ENCODE results near the gene NAT10.

Gene NAT10

DNA sequence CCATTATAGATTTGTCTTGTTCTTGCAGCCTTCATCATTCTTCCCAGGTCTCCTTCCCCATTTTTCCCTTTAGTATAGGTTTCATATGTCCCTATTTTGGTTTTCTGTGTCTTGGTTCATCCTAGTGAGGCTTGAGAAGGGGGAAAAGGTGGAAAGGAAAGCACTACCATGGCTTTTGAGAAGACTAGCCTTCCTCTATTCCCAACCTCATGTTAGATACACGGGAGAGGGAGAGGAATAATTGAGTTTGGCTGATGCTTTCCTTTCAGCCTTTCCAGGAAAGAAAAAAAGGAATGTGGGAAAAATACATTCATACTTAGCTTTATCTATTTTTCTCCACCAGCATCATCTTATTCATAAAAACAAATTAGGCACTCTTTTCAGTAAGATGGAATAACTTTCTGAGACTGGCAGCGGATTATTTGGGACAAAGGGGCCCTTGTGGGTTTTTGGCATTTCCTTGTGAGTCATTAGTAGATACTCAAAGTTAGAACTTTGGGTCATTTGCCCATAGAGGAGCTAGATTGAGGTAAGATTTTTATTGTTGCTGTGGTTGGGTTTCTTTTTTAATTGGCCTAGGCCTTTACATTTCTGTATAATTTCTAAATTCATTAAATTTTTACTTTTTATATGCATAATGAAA, 30.1 kb upstream of the NAT10 start:
- H3K4me2 ChIP-seq (ENCODE audit: low read length) = no peak overlapping the region
- no CpG with 5 or more reads among the region's 2 CpGs for WGBS (ENCODE audit: extremely low coverage, insufficient coverage, insufficient read length)

DNA sequence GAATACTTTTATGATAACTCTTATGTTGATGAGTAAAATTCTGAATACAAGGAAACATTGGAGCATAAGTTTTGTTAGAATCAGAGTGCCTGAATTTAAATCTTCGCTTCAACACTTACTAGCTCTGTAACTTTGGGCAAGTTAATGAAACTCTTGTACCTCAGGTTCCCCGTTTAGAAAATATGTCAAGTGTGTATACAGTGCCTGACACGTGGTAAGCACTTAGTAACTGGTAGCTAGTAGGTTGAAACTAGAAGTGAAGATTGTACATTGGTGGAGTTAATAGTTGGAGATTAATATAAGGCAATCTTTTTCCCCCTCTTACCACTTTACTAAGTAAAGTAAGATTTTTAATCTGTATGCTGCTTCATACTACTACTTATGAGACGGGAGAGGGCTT, 24.8 kb upstream of the NAT10 start:
- WGBS (ENCODE audit: extremely low coverage, insufficient coverage, insufficient read length) = no CpG with 5 or more reads among the region's 4 CpGs
- no peak overlapping the region for H3K27ac ChIP-seq (ENCODE audit: low read depth, low read length)
- no peak overlapping the region for H4K91ac ChIP-seq (ENCODE audit: low read depth, low read length)
- no peak overlapping the region for H2BK5ac ChIP-seq (ENCODE audit: low read depth, low read length, poor library complexity)
- H3K27me3 ChIP-seq (ENCODE audit: insufficient read depth, low read length) = no peaks in the 10 kb centered on the region
- H3K4me2 ChIP-seq (ENCODE audit: low read length) = no peak overlapping the region
- H2AFZ ChIP-seq (ENCODE audit: insufficient read depth, low read length, poor library complexity) = no peak overlapping the region
- no peak overlapping the region for H4K12ac ChIP-seq (ENCODE audit: low read depth, low read length)
- H3K4me3 ChIP-seq (ENCODE audit: low read depth, low read length) = no peak overlapping the region
- H3K4me1 ChIP-seq (ENCODE audit: control insufficient read depth in 1 of 2, insufficient read depth in 2 of 2, low read length in 2 of 2) = no peaks in the 10 kb centered on the region
- no peak overlapping the region for H4K8ac ChIP-seq (ENCODE audit: low read depth, low read length)
- no peak for DNase-seq
- no peaks in the 10 kb centered on the region for H3K9me3 ChIP-seq (ENCODE audit: insufficient read depth, low read depth, low read length)
- no peak overlapping the region for H3K9ac ChIP-seq (ENCODE audit: low read length)
- peaks cover 34 to 52% of the 10 kb centered on the region in 2 experiments for H3K36me3 ChIP-seq (ENCODE audit: control insufficient read depth in 1 of 2, insufficient read depth in 2 of 2, low read length in 2 of 2)
- H2BK120ac ChIP-seq (ENCODE audit: insufficient read depth, low read length, poor library complexity) = no peak overlapping the region
- no peak overlapping the region for H3K23ac ChIP-seq (ENCODE audit: low read length)
- H3K4ac ChIP-seq (ENCODE audit: low read depth, low read length) = no peak overlapping the region
- H2BK12ac ChIP-seq (ENCODE audit: low read length) = no peak overlapping the region
- H3K14ac ChIP-seq (ENCODE audit: low read length) = no peak overlapping the region
- H3K79me1 ChIP-seq (ENCODE audit: low read length) = no peaks in the 10 kb centered on the region
- no peak overlapping the region for H2AK5ac ChIP-seq (ENCODE audit: low read length)
- no peak overlapping the region for H3K18ac ChIP-seq (ENCODE audit: low read length)
- no peaks in the 10 kb centered on the region for H3K79me2 ChIP-seq (ENCODE audit: control insufficient read depth, insufficient read depth, low read length, poor library complexity)

More for the DNA sequence above, 30.1 kb upstream of the NAT10 start:
- Histone ChIP-seq H3K9ac (ENCODE audit: low read length) (no peak overlapping the region), H3K27me3 (ENCODE audit: insufficient read depth, low read length) (no peaks in the 10 kb centered on the region), H3K79me2 (ENCODE audit: control insufficient read depth, insufficient read depth, low read length, poor library complexity) (peaks cover under 1% of the 10 kb centered on the region), H2BK120ac (ENCODE audit: insufficient read depth, low read length, poor library complexity) (no peak overlapping the region), H3K4ac (ENCODE audit: low read depth, low read length) (no peak overlapping the region), H3K27ac (ENCODE audit: low read depth, low read length) (no peak overlapping the region), H4K8ac (ENCODE audit: low read depth, low read length) (no peak overlapping the region), H2BK5ac (ENCODE audit: low read depth, low read length, poor library complexity) (no peak overlapping the region), H2BK12ac (ENCODE audit: low read length) (no peak overlapping the region), H2AFZ (ENCODE audit: insufficient read depth, low read length, poor library complexity) (no peak overlapping the region), H3K79me1 (ENCODE audit: low read length) (no peaks in the 10 kb centered on the region), H3K23ac (ENCODE audit: low read length) (no peak overlapping the region), H2AK5ac (ENCODE audit: low read length) (no peak overlapping the region), H3K18ac (ENCODE audit: low read length) (no peak overlapping the region), H3K36me3 (ENCODE audit: control insufficient read depth in 1 of 2, insufficient read depth in 2 of 2, low read length in 2 of 2) (peaks cover 21 to 35% of the 10 kb centered on the region in 2 experiments), H3K4me1 (ENCODE audit: control insufficient read depth in 1 of 2, insufficient read depth in 2 of 2, low read length in 2 of 2) (no peaks in the 10 kb centered on the region), H4K12ac (ENCODE audit: low read depth, low read length) (no peak overlapping the region), H4K91ac (ENCODE audit: low read depth, low read length) (no peak overlapping the region), H3K14ac (ENCODE audit: low read length) (no peak overlapping the region), H3K4me3 (ENCODE audit: low read depth, low read length) (no peak overlapping the region), H3K9me3 (ENCODE audit: insufficient read depth, low read depth, low read length) (no peaks in the 10 kb centered on the region)
- no peak for DNase-seq

DNA sequence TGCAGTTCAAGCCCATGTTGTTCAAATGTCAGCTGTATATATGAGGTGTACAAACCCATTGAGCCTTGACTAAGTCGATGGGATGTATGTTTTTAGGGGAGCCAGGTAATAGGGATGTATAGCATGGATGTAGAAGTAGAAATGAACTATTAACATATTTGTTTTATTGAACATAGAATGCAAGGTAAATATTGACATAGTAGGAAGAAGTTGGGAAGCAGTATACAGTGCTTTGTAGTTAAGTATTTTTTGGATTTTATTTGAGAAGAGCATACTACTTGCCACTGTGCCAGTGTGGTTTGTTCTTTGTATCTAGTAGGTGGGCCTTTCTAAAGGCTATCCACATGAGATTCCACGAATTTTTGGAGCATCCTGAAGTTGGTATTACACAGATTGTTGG, 20.8 kb upstream of the NAT10 start:
- no peak overlapping the region for H4K8ac ChIP-seq (ENCODE audit: low read depth, low read length)
- H2BK12ac ChIP-seq (ENCODE audit: low read length) = no peak overlapping the region
- H3K14ac ChIP-seq (ENCODE audit: low read length) = no peak overlapping the region
- no peaks in the 10 kb centered on the region for H3K79me1 ChIP-seq (ENCODE audit: low read length)
- H3K79me2 ChIP-seq (ENCODE audit: control insufficient read depth, insufficient read depth, low read length, poor library complexity) = no peaks in the 10 kb centered on the region
- peaks cover 41 to 62% of the 10 kb centered on the region in 2 experiments for H3K36me3 ChIP-seq (ENCODE audit: control insufficient read depth in 1 of 2, insufficient read depth in 2 of 2, low read length in 2 of 2)
- no peak overlapping the region for H3K4ac ChIP-seq (ENCODE audit: low read depth, low read length)
- H2BK120ac ChIP-seq (ENCODE audit: insufficient read depth, low read length, poor library complexity) = no peak overlapping the region
- H3K4me2 ChIP-seq (ENCODE audit: low read length) = no peak overlapping the region
- no peak overlapping the region for H3K9ac ChIP-seq (ENCODE audit: low read length)
- H3K18ac ChIP-seq (ENCODE audit: low read length) = no peak overlapping the region
- no peak for DNase-seq
- WGBS (ENCODE audit: extremely low coverage, insufficient coverage, insufficient read length) = no CpG with 5 or more reads among the region's 2 CpGs
- H2AFZ ChIP-seq (ENCODE audit: insufficient read depth, low read length, poor library complexity) = no peak overlapping the region
- H3K27ac ChIP-seq (ENCODE audit: low read depth, low read length) = no peak overlapping the region
- no peaks in the 10 kb centered on the region for H3K4me1 ChIP-seq (ENCODE audit: control insufficient read depth in 1 of 2, insufficient read depth in 2 of 2, low read length in 2 of 2)
- H2BK5ac ChIP-seq (ENCODE audit: low read depth, low read length, poor library complexity) = no peak overlapping the region
- H3K4me3 ChIP-seq (ENCODE audit: low read depth, low read length) = no peak overlapping the region
- no peaks in the 10 kb centered on the region for H3K27me3 ChIP-seq (ENCODE audit: insufficient read depth, low read length)
- H3K9me3 ChIP-seq (ENCODE audit: insufficient read depth, low read depth, low read length) = no peaks in the 10 kb centered on the region
- no peak overlapping the region for H3K23ac ChIP-seq (ENCODE audit: low read length)
- H4K91ac ChIP-seq (ENCODE audit: low read depth, low read length) = no peak overlapping the region
- H4K12ac ChIP-seq (ENCODE audit: low read depth, low read length) = no peak overlapping the region
- no peak overlapping the region for H2AK5ac ChIP-seq (ENCODE audit: low read length)

GRCh38 chr11:34086554-34087283, 18.7 kb upstream of the NAT10 start:
- H4K8ac ChIP-seq (ENCODE audit: low read depth, low read length) = no peak overlapping the region
- no peak overlapping the region for H2BK5ac ChIP-seq (ENCODE audit: low read depth, low read length, poor library complexity)
- no peak overlapping the region for H3K4ac ChIP-seq (ENCODE audit: low read depth, low read length)
- no peak overlapping the region for H3K23ac ChIP-seq (ENCODE audit: low read length)
- no peak overlapping the region for H2AFZ ChIP-seq (ENCODE audit: insufficient read depth, low read length, poor library complexity)
- no peak overlapping the region for H3K4me2 ChIP-seq (ENCODE audit: low read length)
- no peaks in the 10 kb centered on the region for H3K4me1 ChIP-seq (ENCODE audit: control insufficient read depth in 1 of 2, insufficient read depth in 2 of 2, low read length in 2 of 2)
- no peak overlapping the region for H3K14ac ChIP-seq (ENCODE audit: low read length)
- H4K12ac ChIP-seq (ENCODE audit: low read depth, low read length) = no peak overlapping the region
- H3K9ac ChIP-seq (ENCODE audit: low read length) = no peak overlapping the region
- H3K79me2 ChIP-seq (ENCODE audit: control insufficient read depth, insufficient read depth, low read length, poor library complexity) = no peaks in the 10 kb centered on the region
- no peak overlapping the region for H3K27ac ChIP-seq (ENCODE audit: low read depth, low read length)
- H3K4me3 ChIP-seq (ENCODE audit: low read depth, low read length) = no peak overlapping the region
- H2BK12ac ChIP-seq (ENCODE audit: low read length) = no peak overlapping the region
- H3K79me1 ChIP-seq (ENCODE audit: low read length) = no peaks in the 10 kb centered on the region
- H3K18ac ChIP-seq (ENCODE audit: low read length) = no peak overlapping the region
- no peaks in the 10 kb centered on the region for H3K27me3 ChIP-seq (ENCODE audit: insufficient read depth, low read length)
- H2AK5ac ChIP-seq (ENCODE audit: low read length) = no peak overlapping the region
- H3K36me3 ChIP-seq (ENCODE audit: control insufficient read depth in 1 of 2, insufficient read depth in 2 of 2, low read length in 2 of 2) = peaks cover 34 to 59% of the 10 kb centered on the region in 2 experiments
- no peak for DNase-seq
- H2BK120ac ChIP-seq (ENCODE audit: insufficient read depth, low read length, poor library complexity) = no peak overlapping the region
- WGBS (ENCODE audit: extremely low coverage, insufficient coverage, insufficient read length) = no CpG with 5 or more reads among the region's 4 CpGs
- no peak overlapping the region for H4K91ac ChIP-seq (ENCODE audit: low read depth, low read length)
- no peaks in the 10 kb centered on the region for H3K9me3 ChIP-seq (ENCODE audit: insufficient read depth, low read depth, low read length)

Data from trophoblast cell (in vitro differentiated cells and primary cell).